ENCODE data around the gene GCAT. TPM values are rescaled to one million over a fixed set of nuclear protein-coding genes. Genes with fewer than 3 reads are reported as not detected.

GCAT gene
- total RNA-seq, 1 donor from 2014 or later, result 8.8 TPM

DNA sequence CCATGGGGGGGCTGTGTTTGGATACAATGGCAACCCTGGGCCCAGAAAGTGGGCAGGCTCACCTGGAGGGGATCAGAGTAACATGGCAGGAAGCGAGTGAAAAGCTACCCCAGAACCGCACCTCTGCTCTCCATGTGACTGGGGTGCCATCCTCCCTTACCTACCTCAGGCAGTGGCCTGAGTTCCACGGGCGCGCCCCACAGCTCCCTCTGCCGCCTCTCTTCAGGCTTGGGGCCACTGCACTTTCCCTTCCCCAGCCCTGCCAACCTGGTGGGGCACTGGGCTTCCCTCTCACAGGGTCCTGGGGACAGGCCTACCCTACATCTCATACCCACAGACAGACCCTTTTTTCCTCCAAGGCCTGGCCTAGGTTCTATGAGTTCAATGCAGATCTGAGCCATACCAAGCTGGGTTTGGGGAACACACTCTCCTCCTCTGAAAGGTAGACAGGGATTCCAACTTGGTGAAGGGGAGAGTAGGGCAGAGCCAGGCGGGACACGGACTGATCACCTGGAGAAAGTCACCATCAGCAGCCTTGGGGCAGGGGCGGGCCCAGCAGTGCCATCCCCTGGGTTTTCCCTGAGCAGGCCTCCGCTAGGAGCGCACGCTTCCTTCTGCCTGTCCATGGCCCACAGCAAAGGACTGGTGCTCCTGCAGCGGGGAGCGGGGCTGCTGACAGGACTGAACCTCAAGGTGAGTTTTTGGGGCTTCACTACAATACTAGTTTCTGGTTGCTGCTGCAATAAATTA is 22.5 kb downstream of the GCAT start:
- no peak for DNase-seq
- ATAC-seq, result no peak
- no peaks in the 10 kb centered on the region for H3K9me3 ChIP-seq
- H3K27me3 ChIP-seq, result no peaks in the 10 kb centered on the region
- peaks cover 64% of the 10 kb centered on the region for H3K36me3 ChIP-seq
- H3K4me1 ChIP-seq, result no peaks in the 10 kb centered on the region
- intact Hi-C loops (cut with DNase I), result no loop called here
- no peak overlapping the region for H3K27ac ChIP-seq
- TF ChIP-seq, protein P1, sequence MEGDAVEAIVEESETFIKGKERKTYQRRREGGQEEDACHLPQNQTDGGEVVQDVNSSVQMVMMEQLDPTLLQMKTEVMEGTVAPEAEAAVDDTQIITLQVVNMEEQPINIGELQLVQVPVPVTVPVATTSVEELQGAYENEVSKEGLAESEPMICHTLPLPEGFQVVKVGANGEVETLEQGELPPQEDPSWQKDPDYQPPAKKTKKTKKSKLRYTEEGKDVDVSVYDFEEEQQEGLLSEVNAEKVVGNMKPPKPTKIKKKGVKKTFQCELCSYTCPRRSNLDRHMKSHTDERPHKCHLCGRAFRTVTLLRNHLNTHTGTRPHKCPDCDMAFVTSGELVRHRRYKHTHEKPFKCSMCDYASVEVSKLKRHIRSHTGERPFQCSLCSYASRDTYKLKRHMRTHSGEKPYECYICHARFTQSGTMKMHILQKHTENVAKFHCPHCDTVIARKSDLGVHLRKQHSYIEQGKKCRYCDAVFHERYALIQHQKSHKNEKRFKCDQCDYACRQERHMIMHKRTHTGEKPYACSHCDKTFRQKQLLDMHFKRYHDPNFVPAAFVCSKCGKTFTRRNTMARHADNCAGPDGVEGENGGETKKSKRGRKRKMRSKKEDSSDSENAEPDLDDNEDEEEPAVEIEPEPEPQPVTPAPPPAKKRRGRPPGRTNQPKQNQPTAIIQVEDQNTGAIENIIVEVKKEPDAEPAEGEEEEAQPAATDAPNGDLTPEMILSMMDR (IDR thresholded peaks at IDR 0.05), result no peak
- no peak overlapping the region for H3K4me3 ChIP-seq

DNA sequence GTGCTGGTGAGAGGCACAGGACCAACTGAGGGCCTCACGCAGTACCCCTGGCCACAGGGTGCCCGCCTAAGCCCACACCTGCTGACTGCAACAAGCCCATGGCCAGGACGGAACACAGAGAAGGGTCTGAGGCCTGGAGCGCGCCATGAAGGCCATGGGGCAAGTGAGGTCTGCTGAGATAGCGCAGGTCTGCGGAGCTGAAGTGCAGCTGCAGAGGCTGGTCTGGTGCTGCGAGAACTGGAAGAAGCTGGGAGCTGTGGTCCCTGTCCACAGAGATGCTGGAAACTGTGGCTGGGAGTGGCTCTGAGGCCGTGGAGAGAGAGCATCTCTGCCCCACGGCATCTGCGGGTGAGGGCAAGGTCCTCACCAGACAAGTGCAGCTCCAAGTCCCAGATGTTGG is 23.7 kb downstream of the GCAT start:
- DNase-seq, result no peak
- intact Hi-C loops (cut with DNase I), result no loop called here
- Histone ChIP-seq H3K27me3 (no peaks in the 10 kb centered on the region), H3K9me3 (no peaks in the 10 kb centered on the region), H3K27ac (no peak overlapping the region), H3K4me1 (no peaks in the 10 kb centered on the region), H3K36me3 (peaks cover 71% of the 10 kb centered on the region), H3K4me3 (no peak overlapping the region)
- TF ChIP-seq, protein P1 (IDR thresholded peaks at IDR 0.05), result no peak
- no peak for ATAC-seq

DNA sequence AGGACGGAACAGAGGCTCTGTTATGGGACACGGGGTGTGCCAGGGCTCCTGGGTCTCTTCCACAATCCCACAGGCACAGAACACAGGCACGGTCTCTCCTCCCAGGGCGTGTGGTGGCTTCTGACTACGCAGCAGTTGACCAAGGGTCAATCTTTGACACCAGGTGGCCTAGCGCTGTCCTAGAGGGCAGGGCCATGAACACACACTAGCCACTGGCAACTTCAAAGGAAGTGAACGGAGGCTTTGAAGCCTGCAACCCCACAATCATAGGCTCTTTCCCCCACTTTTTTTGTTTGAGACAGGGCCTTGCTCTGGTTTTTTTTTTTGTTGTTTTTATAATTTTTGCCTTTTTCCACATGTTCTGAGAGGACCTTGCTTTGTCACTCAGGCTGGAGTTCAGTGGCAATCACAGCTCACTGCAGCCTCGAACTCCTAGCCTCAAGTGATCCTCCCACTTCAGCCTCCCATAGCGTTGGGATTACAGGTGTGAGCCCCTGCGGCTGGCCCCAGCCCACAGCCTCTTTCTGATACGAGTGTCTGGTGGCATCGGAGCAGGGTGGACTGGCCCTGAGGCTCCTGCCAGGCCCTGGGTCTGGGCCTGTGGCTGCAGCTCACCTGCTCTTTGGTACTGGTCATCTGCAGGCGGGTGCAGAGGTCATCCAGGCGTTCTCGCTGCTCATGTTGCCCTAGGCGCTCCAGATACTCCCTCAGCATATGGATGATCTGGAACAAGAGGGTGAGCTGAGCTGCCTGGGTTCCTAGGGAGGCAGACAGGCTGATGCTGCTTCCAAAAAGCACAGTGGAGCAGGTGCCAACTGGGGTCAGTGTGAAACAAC is 24.5 kb downstream of the GCAT start:
- no peak for DNase-seq
- intact Hi-C loops (cut with DNase I), result no loop called here
- no peak for ATAC-seq
- Histone ChIP-seq H3K36me3 (peaks cover 79% of the 10 kb centered on the region), H3K9me3 (no peaks in the 10 kb centered on the region), H3K27me3 (no peaks in the 10 kb centered on the region), H3K27ac (no peak overlapping the region), H3K4me3 (no peak overlapping the region), H3K4me1 (no peaks in the 10 kb centered on the region)
- TF ChIP-seq, protein P1 (IDR thresholded peaks at IDR 0.05), result no peak

DNA sequence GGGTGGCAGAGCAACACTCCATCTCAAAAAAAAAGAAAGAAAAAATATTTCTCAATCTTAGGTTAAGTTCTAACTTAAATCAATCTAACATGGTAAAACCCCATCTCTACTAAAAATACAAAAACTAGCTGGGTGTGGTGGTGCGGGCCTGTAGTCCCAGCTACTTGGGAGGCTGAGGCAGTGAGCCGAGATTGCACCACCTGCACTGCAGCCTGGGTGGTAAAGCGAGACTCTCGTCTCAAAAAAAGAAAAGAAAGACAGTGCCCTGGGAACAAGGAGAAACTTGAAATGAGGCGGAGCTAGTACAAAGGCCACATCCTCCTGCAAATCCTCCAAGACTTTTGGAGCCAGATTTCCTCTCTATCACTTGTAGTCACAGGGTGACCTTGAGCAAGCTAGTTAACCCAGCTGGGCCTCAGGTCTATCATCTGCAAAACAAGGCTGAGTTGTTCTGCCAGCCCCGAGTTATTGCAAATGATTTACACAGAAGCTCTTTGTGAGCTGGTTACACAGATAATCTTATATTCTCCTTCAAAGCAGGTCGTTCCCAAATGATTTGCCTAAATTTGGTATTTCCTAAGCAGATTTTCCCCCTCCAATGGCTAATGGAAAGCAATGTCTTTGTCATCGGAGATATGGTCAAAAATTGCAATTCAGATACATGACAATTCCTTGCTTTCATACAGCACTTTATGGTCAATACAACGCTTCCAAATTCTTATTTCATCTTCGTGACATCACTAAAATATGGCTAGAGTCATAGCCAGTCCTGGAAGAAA is 34.5 kb downstream of the GCAT start:
- Histone ChIP-seq H3K9me3 (no peaks in the 10 kb centered on the region), H3K27me3 (no peaks in the 10 kb centered on the region), H3K4me3 (no peak overlapping the region), H3K27ac (no peak overlapping the region), H3K4me1 (peaks cover 9% of the 10 kb centered on the region), H3K36me3 (peaks cover 28% of the 10 kb centered on the region)
- intact Hi-C loops (cut with DNase I), result no loop called here
- ATAC-seq (no peak), DNase-seq (no peak)
- TF ChIP-seq, protein P1 (IDR thresholded peaks at IDR 0.05), result no peak

DNA sequence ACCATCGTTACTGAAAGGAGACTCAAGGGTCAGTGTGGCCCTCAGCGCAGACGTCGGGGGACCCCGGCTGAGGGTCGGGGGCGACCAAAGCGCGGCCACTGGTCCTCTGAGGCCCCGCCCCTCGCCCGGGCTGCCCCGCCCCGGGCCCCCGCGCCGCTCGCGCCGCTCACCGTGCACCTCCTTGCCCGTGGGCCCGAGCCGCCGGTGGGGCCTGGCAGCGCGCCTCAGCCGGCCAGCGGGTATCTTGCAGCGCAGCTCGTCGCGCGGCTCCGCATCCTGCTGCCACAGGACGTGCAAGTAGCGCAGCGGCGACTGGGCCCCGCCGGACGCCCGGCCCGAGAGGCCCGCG is 36.0 kb downstream of the GCAT start:
- H3K36me3 ChIP-seq, result peaks cover 12% of the 10 kb centered on the region
- intact Hi-C loops (cut with DNase I), result no loop called here
- DNase-seq (no peak), ATAC-seq (peak; percentile 68)
- TF ChIP-seq, protein P1 (IDR thresholded peaks at IDR 0.05), result no peak
- peak overlapping the region; percentile 91 for H3K27ac ChIP-seq
- H3K27me3 ChIP-seq, result no peaks in the 10 kb centered on the region
- peaks cover 9% of the 10 kb centered on the region for H3K4me1 ChIP-seq
- H3K4me3 ChIP-seq, result peak overlapping the region; percentile 73
- no peaks in the 10 kb centered on the region for H3K9me3 ChIP-seq

Data from upper lobe of right lung (tissue), 1 donor.